Stomach smooth muscle (tissue), 2 donors: ENCODE data around the gene SMARCAD1.

Experiments
- H3K27ac ChIP-seq: one replicate; pipeline ENCODE4 v1.7.0; 2013; ENCODE audit warnings: mild to moderate bottlenecking, low read length, inconsistent platforms
- H3K27me3 ChIP-seq, 2 donors: one replicate each; pipeline ENCODE4 v1.7.0; 2013; ENCODE audit warnings: low read length in 2 of 2; ENCODE audit not compliant: insufficient read depth in 2 of 2, control insufficient read depth in 1 of 2
- H3K36me3 ChIP-seq, 2 donors: one replicate each; pipeline ENCODE4 v1.7.0; 2013; ENCODE audit warnings: low read length in 2 of 2; ENCODE audit not compliant: control insufficient read depth in 2 of 2, insufficient read depth in 2 of 2
- H3K4me1 ChIP-seq: one replicate; pipeline ENCODE4 v1.7.0; 2013; ENCODE audit warnings: low read length; ENCODE audit not compliant: control insufficient read depth, insufficient read depth
- H3K4me3 ChIP-seq, 2 donors: one replicate each; pipeline ENCODE4 v1.7.0; 2013; ENCODE audit warnings: low read length in 2 of 2
- H3K9ac ChIP-seq, 2 donors: one replicate each; pipeline ENCODE4 v1.7.0; 2013; ENCODE audit warnings: low read length in 2 of 2, mild to moderate bottlenecking in 1 of 2
- H3K9me3 ChIP-seq, 2 donors: one replicate each; pipeline ENCODE4 v1.7.0; 2013; ENCODE audit warnings: low read length in 2 of 2; ENCODE audit not compliant: control insufficient read depth in 2 of 2
- donor health status: healthy.
- donor health status: Pancreatic carcinoma.

Gene SMARCAD1

GRCh38 chr4:94181815-94182214, 25.9 kb upstream of the SMARCAD1 start:
- Histone ChIP-seq H3K27me3 (no peaks in the 10 kb centered on the region), H3K9me3 (no peaks in the 10 kb centered on the region), H3K4me1 (no peaks in the 10 kb centered on the region), H3K4me3 (no peak overlapping the region), H3K36me3 (no peaks in the 10 kb centered on the region), H3K27ac (no peak overlapping the region), H3K9ac (no peak overlapping the region)

DNA sequence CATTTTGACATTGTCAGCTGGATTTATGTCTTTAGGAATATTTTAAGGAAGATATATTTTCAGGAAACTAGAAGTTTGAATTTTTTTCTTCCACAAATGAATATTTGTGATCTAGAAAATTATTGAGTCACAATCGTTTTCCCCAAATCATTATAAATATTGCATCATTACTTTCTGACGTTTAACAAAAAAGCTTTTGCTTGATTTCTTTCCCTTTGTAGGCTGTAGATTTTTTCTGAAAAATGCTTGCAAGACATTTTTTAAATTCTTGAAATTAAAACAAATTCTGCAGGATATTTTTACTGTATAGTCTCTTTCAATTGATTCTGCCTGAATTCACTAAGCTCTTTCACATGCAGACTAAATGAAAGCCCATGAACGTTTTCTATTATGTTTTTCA, 4.9 kb upstream of the SMARCAD1 start:
- Histone ChIP-seq H3K27ac (no peak overlapping the region), H3K36me3 (no peaks in the 10 kb centered on the region), H3K4me3 (no peak overlapping the region), H3K27me3 (no peaks in the 10 kb centered on the region), H3K4me1 (no peaks in the 10 kb centered on the region), H3K9me3 (no peaks in the 10 kb centered on the region), H3K9ac (no peak overlapping the region)

- Histone ChIP-seq H3K27ac (peak overlapping the region; percentile 93), H3K36me3 (peaks cover 0 to 10% of the 10 kb centered on the region in 2 donors), H3K27me3 (no peaks in the 10 kb centered on the region), H3K9me3 (no peaks in the 10 kb centered on the region), H3K4me3 (peak overlapping the region; percentile 85 to 89), H3K4me1 (peaks cover 6% of the 10 kb centered on the region), H3K9ac (peak overlapping the region; percentile 95 to 96)
Measured at GRCh38 chr4:94208266-94208665, 601 bp downstream of the SMARCAD1 start.

DNA sequence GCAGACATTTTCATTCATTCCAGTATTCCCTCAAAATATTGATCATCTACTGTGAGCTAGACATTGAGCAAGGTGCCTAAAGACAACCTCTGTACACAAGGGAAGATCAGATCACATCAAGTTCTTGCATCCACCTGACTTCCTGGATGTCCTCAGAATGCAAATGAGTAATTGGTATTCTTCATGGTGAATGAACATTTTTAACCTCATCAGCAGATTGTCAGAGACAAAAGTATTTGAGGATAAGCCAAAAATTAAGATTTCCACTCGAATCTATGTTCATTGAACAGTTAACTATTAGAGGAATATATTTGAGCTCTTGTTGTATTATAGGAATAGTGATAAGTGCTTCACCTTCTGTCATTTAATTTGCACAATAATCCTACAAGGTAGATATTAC, 1.3 kb downstream of the SMARCAD1 start:
- Histone ChIP-seq H3K27me3 (no peaks in the 10 kb centered on the region), H3K9ac (peak overlapping the region in 1 of 2 donors; percentile 96), H3K27ac (no peak overlapping the region), H3K36me3 (peaks cover 0 to 15% of the 10 kb centered on the region in 2 donors), H3K9me3 (no peaks in the 10 kb centered on the region), H3K4me1 (peaks cover 6% of the 10 kb centered on the region), H3K4me3 (peak overlapping the region; percentile 85 to 89)

DNA sequence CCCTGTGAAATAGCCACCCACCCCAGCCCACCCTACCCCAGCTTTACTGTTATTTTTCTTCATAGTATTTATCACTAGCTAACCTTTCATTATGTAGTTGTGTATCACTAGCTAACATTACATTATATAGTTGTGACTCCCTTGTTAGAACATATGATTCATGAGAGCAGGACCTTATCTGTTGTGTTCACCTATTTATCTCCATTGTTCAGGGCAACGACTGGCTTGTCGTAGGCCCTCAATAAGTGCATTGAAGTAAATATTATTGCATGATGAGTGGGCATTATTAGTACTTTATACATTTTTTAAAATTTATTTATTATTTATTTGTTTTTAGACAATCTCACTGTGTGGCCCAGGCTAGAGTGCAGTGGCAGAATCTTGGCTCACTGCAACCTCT, 4.2 kb downstream of the SMARCAD1 start:
- Histone ChIP-seq H3K9ac (no peak overlapping the region), H3K4me1 (peaks cover 6% of the 10 kb centered on the region), H3K9me3 (no peaks in the 10 kb centered on the region), H3K36me3 (peaks cover 0 to 19% of the 10 kb centered on the region in 2 donors), H3K27me3 (no peaks in the 10 kb centered on the region), H3K4me3 (no peak overlapping the region), H3K27ac (no peak overlapping the region)

- Histone ChIP-seq H3K36me3 (peaks cover 0 to 17% of the 10 kb centered on the region in 2 donors), H3K27me3 (no peaks in the 10 kb centered on the region), H3K27ac (no peak overlapping the region), H3K9me3 (no peaks in the 10 kb centered on the region), H3K4me3 (no peak overlapping the region), H3K9ac (no peak overlapping the region), H3K4me1 (no peaks in the 10 kb centered on the region)
Measured at GRCh38 chr4:94214703-94215319, 7.1 kb downstream of the SMARCAD1 start.

DNA sequence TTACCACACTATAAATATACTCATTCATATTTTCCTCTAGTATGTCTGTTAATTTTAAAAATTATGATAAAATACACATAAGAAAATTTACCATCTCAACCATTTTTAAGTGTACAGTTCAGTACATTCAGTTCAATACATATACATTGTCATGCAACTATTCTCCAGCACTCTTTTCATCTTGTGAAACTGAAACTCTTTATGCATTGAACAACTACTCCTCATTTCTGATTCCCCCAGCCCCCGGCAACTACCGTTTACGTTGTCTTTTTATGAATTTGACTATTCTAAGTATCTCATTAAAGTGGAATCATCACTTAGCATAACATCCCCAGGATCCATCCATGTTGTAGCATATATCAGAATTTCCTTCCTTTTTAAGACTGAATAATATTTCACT, 8.7 kb downstream of the SMARCAD1 start:
- Histone ChIP-seq H3K4me1 (no peaks in the 10 kb centered on the region), H3K36me3 (peaks cover 0 to 13% of the 10 kb centered on the region in 2 donors), H3K27ac (no peak overlapping the region), H3K9me3 (no peaks in the 10 kb centered on the region), H3K27me3 (no peaks in the 10 kb centered on the region), H3K4me3 (no peak overlapping the region), H3K9ac (no peak overlapping the region)

DNA sequence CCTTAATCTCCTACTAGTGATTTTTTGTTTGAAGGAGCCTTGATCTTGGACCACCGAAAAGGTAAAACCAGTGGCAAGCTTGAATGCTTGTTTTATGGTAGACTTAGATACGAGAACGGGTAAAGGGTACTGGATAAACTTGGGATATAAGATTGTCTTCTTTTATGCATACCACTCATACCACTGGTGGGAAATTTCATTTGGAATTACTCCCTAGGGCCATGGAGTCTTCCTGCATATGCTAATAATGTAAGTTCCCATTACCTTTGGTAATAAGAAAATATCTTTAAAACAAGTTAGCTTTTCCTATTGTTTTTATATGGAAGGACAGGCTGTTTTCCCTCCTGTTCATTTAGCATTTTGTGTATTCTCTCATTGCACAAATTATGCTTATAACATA, 11.7 kb downstream of the SMARCAD1 start:
- H3K9ac ChIP-seq: no peak overlapping the region
- no peaks in the 10 kb centered on the region for H3K27me3 ChIP-seq
- H3K36me3 ChIP-seq: peaks cover 0 to 6% of the 10 kb centered on the region in 2 donors
- no peak overlapping the region for H3K4me3 ChIP-seq
- no peaks in the 10 kb centered on the region for H3K4me1 ChIP-seq
- H3K9me3 ChIP-seq: no peaks in the 10 kb centered on the region
- H3K27ac ChIP-seq: no peak overlapping the region

GRCh38 chr4:94221916-94222315, 14.3 kb downstream of the SMARCAD1 start:
- no peaks in the 10 kb centered on the region for H3K9me3 ChIP-seq
- H3K27me3 ChIP-seq: no peaks in the 10 kb centered on the region
- no peak overlapping the region for H3K4me3 ChIP-seq
- peaks cover 0 to 2% of the 10 kb centered on the region in 2 donors for H3K36me3 ChIP-seq
- H3K4me1 ChIP-seq: no peaks in the 10 kb centered on the region
- no peak overlapping the region for H3K27ac ChIP-seq
- H3K9ac ChIP-seq: no peak overlapping the region

DNA sequence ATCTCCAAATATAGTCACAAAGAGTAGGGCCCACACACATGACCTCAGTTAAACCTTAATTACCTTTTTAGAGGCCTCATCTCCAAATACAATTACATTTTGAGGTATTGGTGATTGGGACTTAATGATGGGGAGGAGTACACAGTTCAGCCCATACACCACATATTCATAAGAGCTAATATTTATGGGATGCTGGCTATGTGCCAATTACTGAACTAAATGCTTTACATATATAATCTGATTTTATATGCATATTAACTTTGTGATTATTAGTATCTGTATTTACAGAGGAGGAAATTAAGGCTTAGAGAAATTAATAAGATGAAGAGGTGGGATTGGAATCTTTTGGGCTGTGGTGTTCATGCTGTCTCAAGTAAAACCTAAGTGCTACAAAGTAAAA, 17.8 kb downstream of the SMARCAD1 start:
- Histone ChIP-seq H3K27ac (no peak overlapping the region), H3K9me3 (no peaks in the 10 kb centered on the region), H3K27me3 (no peaks in the 10 kb centered on the region), H3K36me3 (peaks cover 0 to 2% of the 10 kb centered on the region in 2 donors), H3K4me3 (no peak overlapping the region), H3K4me1 (no peaks in the 10 kb centered on the region), H3K9ac (no peak overlapping the region)

- H3K36me3 ChIP-seq: no peaks in the 10 kb centered on the region
- H3K27me3 ChIP-seq: no peaks in the 10 kb centered on the region
- H3K4me1 ChIP-seq: no peaks in the 10 kb centered on the region
- H3K4me3 ChIP-seq: no peak overlapping the region
- no peaks in the 10 kb centered on the region for H3K9me3 ChIP-seq
- H3K27ac ChIP-seq: no peak overlapping the region
- H3K9ac ChIP-seq: no peak overlapping the region
Measured at GRCh38 chr4:94226763-94227162, 19.1 kb downstream of the SMARCAD1 start.
